Fibroblast of villous mesenchyme (primary cell): ENCODE measurements around the gene ZNF41. TPM values are rescaled to one million over a fixed set of nuclear protein-coding genes. Genes with fewer than 3 reads are reported as not detected.

Experiments
- DNase-seq: peaks from one replicate; pipeline ENCODE4 v3.0.0-alpha.2; 2010; ENCODE audit warnings: low read depth
- H3K4me3 ChIP-seq: 2 replicates; pipeline ENCODE4 v1.5.1; 2011; ENCODE audit warnings: low read depth, mild to moderate bottlenecking, low read length
- CTCF ChIP-seq: IDR thresholded peaks from 2 replicates; pipeline ENCODE4 v1.5.1; 2012; ENCODE audit warnings: low read depth, mild to moderate bottlenecking, low read length; ENCODE audit not compliant: insufficient read depth
- total RNA-seq: library from RNA; depleted of rRNA; stranded (reverse); fragments of >200 nt; gene quantifications from 2 replicates; pipeline ENCODE4 v1.2.3, GENCODE V29; 2012

The ZNF41 gene
- total RNA-seq, 1 donor = 12.5 TPM

- no peak for TF ChIP-seq CTCF
- no peak overlapping the region for H3K4me3 ChIP-seq
- no peak for DNase-seq
These were observed 22.5 kb downstream of the ZNF41 start for GRCh38 chrX:47460561-47460960.

GRCh38 chrX:47458528-47458927 lies 24.5 kb downstream of the ZNF41 start:
- DNase-seq = no peak
- TF ChIP-seq CTCF = no peak
- no peak overlapping the region for H3K4me3 ChIP-seq

GRCh38 chrX:47456080-47456479 lies 26.9 kb downstream of the ZNF41 start:
- no peak for DNase-seq
- no peak overlapping the region for H3K4me3 ChIP-seq
- TF ChIP-seq CTCF = no peak

GRCh38 chrX:47452112-47452511 lies 30.9 kb downstream of the ZNF41 start:
- TF ChIP-seq CTCF = no peak
- no peak for DNase-seq
- H3K4me3 ChIP-seq = no peak overlapping the region

- H3K4me3 ChIP-seq = no peak overlapping the region
- TF ChIP-seq CTCF = no peak
- DNase-seq = no peak
These were observed 34.7 kb downstream of the ZNF41 start for GRCh38 chrX:47448165-47448806.

GRCh38 chrX:47447607-47448006 lies 35.4 kb downstream of the ZNF41 start:
- H3K4me3 ChIP-seq = no peak overlapping the region
- TF ChIP-seq CTCF = no peak
- DNase-seq = no peak

GRCh38 chrX:47446971-47447370 lies 36.1 kb downstream of the ZNF41 start:
- no peak for TF ChIP-seq CTCF
- no peak overlapping the region for H3K4me3 ChIP-seq
- no peak for DNase-seq
